Measurements from ENCODE around the gene OR3A3.
"Not testable (repeated sequence)": the region's sequence is repeated elsewhere in the genome, so short reads cannot be mapped to it uniquely, and the experiment has no call there.

The OR3A3 gene

GRCh38 chr17:3411070-3411469 is at the start of gene OR3A3:
Gene OR3A3, plus strand, starts transcription at chr17:3411370.
- no peak for DNase-seq

- DNase-seq: not testable (repeated sequence)
These were observed 40.0 kb upstream of the OR3A3 start for GRCh38 chr17:3371167-3371566.

DNA sequence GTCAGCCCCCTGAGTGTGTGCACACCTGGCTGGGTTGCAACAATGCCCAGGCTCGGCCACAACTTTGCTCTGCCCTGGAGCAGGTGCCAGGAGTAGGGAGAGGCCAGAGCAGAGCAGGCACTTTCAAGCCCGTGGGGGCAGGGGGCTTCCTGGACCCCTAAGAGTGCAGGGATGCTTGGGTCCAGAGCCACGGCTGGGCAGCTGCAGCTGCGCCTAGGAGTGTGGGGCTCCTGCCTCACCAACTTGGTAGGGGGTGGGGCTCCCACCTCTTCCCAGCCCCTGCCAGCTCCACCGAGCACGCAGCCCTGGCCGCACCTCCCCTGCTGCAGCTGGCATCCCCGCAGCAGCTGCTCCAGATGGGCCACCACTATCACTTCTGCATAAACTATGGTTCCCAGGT is 32.8 kb upstream of the OR3A3 start:
- no peak for DNase-seq

DNA sequence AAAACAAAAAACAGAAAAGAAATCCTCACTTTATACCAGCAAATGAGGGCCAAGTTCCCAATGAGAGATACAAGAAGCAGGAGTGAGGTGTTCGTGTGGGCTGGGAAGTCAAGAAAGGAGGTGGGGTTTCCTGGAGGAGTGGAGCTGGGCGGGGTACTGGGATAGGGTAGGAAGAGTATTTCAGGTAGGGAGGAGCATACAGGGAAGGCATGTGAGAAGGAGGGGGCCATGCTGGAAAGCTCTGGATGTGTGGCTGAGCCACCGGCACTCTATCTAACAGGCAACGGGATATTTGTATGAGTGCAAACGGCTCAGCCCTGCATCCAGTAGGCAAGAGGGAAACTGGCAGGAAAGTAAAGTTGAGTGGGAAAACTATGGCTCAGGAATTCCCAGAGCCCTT is 29.2 kb upstream of the OR3A3 start:
- DNase-seq: no peak

DNA sequence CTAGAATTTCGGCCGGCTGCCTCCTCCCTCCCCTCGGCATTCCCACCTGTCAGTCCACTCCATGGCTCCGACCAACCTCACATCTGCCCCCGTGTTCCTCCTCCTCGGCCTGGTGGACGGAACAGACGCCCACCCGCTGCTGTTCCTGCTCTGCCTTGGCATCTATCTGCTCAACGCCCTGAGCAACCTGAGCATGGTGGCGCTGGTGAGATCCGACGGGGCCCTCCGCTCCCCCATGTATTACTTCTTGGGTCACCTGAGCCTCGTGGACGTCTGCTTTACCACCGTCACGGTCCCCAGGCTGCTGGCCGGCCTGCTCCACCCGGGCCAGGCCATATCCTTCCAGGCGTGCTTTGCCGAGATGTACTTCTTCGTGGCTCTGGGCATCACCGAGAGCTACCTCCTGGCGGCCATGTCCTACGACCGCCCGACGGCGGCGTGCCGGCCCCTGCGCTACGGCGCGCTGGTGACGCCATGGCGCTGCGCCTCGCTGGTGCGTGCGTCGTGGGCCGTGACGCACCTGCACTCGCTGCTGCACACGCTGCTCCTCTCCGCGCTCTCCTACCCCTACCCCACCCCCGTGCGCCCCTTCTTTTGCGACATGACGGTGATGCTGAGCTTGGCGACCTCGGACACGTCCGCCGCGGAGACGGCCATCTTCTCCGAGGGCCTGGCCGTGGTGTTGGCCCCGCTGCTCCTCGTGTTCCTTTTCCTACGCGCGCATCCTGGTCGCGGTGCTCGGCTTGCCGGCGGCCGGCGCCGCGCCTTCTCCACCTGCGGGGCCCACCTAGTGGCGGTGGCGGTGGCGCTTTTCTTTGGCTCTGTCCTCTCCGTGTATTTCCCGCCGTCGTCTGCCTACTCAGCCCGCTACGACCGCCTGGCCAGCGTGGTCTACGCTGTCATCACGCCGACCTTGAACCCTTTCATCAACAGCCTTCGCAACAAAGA is 25.0 kb upstream of the OR3A3 start, which contains the start of gene OR3A2:
OR3A2 (minus strand) TSS at position 440 of the 948 bp plus-strand sequence.
- peak; percentile 24 to 28 for DNase-seq

DNA sequence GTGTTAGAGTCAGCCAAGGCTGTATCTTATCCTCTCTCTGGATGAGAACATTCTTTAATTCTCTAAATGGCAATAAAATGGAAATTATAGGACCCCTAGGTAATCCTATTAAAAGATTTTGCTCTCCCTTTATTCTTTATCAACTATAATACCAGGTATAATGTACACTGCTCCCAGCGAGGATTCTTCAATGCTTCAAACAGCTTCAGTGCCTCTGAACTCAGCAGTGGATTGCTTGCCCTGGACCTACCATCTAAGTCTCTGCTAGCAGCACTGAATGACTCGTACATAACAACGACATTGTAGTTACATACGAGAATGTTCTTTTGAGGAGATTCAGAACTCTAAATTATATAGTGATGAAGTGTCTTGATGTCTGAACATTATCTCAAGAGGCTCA is 21.4 kb upstream of the OR3A3 start:
- no peak for DNase-seq

GRCh38 chr17:3397801-3398200 is 13.4 kb upstream of the OR3A3 start:
- DNase-seq: not testable (repeated sequence)

DNA sequence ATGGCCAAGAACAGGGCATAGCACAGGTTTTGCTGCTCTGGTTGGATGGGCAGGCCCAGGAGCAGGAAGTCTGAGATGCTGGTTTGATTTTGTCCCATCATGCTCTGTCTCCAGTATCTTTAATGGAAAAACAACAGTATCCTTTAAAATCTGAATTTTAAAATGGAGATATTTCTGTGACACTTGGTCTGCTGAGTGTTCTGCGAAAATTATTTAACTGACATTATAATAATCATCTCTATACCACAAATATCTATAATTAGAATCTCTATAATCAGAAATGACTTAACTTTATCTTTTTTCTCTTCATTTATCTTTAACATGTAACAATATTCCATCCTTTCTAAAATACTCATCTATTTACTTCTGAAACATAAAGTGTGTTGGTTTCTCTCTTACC is 12.9 kb upstream of the OR3A3 start, which contains the start of gene OR1E1:
OR1E1 (minus strand) TSS at position 101 of the 400 bp plus-strand sequence; CDS start at position 101, 0 bp downstream.
- no peak for DNase-seq

GRCh38 chr17:3400055-3400454 is 11.1 kb upstream of the OR3A3 start:
- no peak for DNase-seq

DNA sequence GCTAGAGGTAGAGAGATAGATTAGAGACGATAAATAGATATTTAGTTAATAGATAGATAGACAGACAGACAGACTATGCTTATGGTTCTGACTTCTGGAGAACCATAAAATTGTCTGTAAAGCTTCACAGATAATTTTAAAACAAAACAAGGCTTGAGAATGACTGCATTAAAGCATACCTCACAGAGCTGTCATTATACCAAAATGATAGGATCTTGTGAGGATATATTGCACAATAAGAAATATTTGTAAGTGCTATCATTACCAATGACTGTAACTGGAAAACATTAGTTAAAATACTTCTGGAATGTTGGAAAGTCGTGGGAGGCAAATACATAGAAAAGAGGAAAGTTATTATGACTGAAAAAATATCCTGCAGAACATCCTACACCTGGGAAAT is 9.4 kb upstream of the OR3A3 start:
- DNase-seq: no peak

DNA sequence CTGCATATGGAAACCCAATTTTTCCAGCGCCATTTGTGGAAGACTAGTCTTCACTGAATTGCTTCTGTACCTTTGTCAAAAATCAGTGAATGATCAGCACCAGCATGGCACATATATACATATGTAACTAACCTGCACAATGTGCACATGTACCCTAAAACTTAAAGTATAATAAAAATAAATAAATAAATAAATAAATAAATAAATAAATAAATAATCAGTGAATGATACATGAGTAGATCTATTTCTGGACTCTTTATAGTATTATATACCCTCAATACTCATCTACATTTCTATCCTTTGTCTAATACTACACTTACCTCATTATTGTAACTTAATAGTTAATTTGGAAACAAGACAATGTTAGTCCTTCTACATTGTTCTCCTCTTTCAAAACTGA is 7.3 kb upstream of the OR3A3 start:
- not testable (repeated sequence) for DNase-seq

GRCh38 chr17:3412216-3412615 is 1.0 kb downstream of the OR3A3 start:
- not testable (repeated sequence) for DNase-seq

GRCh38 chr17:3415610-3416009 is 4.4 kb downstream of the OR3A3 start:
- no peak for DNase-seq

GRCh38 chr17:3418222-3418621 is 7.1 kb downstream of the OR3A3 start:
- no peak for DNase-seq

DNA sequence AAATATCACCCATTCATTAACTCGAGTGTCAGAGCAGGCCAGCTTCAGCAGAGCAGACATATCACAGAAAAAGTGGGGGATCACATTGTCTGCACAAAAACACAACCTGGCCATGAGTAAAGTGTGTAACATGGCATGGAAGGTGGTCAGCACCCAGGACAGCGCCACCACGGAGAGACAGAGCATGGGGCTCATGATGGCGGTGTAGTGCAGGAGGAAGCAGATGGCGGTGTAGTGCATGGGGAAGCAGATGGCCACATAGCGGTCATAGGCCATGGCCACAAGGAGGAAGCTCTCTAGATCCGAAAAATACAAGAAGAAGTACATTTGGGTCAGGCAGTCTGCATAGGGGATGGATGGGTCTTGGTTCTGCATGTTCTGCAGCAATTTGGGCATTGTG is 22.0 kb downstream of the OR3A3 start:
- DNase-seq: peak; percentile 7 to 11

- no peak for DNase-seq
These were observed 22.6 kb downstream of the OR3A3 start, which contains the start of gene OR1E2 for GRCh38 chr17:3433741-3434140. Gene OR1E2, minus strand, starts transcription at chr17:3433841. Its CDS starts 0 bp downstream, at chr17:3433841.

DNA sequence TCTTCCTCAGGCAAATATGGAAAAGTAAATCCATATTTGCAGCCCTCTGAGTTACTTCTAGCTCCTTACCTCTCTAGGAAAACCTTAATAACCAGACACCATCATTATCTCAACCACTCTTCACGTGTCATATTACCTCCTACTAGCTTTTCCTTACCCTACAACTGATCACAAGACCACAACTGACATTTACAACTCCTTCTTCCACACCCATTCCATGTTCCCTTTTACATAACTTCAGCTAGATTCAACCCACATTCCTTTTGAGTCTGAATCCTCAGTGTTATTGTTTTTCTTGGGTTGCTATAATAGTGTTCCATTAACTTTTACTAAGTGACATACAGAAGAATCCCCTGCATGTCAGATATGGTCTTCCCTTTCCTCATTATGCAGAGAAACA is 27.2 kb downstream of the OR3A3 start:
- DNase-seq: no peak

DNA sequence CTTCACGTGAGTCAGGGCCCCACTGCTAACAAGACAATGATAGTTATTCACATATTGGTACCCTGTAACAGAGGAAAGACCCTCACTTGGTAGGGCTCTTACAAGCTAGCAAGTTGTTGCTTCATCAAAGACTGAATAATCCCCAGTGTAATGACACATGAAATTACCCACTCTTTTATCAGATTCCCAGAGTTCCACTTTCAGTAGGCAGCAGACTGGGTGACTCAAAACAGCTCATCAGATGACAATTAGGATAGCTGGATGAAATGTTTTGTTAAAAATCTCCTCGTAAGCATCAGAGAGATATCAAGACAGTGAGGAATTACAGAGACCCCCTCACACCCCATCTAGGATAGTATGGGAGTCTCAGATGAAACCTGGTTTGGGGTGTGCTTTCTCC is 29.3 kb downstream of the OR3A3 start:
- DNase-seq: no peak

DNA sequence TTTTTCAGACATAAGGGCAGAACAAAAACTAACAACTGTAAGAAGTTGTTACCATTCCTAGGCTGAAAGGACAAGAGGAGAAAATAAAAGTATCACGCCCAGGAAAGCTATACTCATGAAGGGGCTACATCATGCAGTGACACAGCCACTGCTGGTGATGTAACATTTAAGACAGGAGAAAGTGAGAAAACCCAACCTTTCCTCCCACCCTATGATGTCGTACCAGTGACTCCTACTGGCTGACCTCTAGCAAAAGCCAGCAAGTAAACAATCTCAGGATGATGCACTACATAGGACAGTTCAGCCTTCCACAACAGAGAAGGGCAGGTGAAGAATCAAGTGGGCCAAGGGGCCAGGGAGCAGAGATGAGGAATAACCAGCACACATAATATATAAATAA is 36.5 kb downstream of the OR3A3 start:
- peak in 1 of 2 donors; percentile 7 for DNase-seq

GRCh38 chr17:3448059-3448665 is 37.0 kb downstream of the OR3A3 start:
- DNase-seq: no peak

DNA sequence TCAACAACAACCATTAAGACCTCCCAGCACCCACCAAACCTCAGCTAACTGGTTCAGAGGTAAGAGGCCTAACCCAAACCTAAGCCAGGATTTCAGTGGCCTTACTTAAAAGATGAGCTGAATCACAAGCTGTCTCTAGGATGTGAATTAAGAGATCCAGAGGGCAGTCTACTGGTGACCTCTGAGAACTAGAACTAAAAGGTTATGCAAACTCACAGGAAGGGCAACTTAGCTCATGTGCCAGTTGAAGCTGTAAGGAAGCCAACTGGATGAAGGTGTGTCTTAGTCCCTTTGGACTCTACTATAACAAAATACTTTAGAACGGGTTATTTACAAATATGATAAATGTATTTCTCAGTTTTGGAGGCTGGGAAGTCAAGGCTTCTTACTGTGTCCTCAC is 55.2 kb downstream of the OR3A3 start:
- DNase-seq: not testable (repeated sequence)

- no peak for DNase-seq
These were observed 58.4 kb downstream of the OR3A3 start for GRCh38 chr17:3469529-3469928.

DNA sequence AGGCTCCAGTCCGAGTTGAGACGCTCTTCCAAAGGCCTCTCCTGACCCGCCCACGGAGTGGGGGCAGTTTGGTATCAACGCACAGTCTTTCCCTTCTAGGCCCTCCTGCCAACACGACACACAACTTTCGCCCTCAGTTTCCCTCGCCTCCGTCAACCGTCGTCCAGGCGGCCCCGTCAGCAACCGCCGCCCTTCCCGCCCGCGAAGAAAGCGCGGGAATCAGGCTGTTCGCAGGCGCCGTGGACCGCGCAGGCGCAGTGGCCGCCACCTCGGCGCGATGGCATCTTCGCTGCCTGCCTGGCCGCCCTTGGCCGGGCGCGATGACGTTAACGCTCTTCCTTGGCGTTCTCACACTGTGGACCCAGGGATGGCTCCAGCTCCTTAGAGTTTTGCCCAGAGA is 60.4 kb downstream of the OR3A3 start, which contains the start of gene SPATA22:
SPATA22 (minus strand) TSS at position 221 of the 400 bp plus-strand sequence. CDS start 2,494 bp downstream, outside the sequence.
- DNase-seq: no peak

DNA sequence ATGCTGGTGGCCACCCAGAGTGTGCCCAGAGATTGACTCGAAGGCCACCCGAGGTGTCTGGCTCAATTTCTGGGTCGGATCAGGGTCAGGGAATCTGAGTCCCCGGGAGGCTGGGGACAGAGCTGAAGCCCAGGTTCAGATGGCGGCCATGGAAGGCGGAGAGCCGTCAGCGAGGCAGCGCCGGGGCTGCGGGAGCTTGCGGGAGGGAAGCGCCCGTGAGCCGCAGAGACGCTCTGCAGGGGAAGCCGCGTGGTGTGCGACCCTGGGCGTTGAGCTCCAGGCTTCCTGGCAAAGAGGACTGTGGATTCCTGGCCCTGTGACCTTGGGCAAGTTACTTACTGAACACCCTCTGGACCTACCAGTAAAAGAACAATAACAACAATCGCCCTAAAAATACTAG is 61.0 kb downstream of the OR3A3 start:
- DNase-seq: no peak
